HG02610 (cell line): ENCODE results near the gene GIPC3.
"Not testable (repeated sequence)": the region's sequence is repeated elsewhere in the genome, so short reads cannot be mapped to it uniquely, and the experiment has no call there.

ENCODE experiments used
- ATAC-seq: cut with Tn5 transposase; IDR thresholded peaks from one replicate; pipeline ENCODE4 v1.9.1; 2021; ENCODE audit warnings: mild to moderate bottlenecking, moderate library complexity; ENCODE audit not compliant: unreplicated experiment

GIPC3 gene

GRCh38 chr19:3575949-3576673, 9.2 kb upstream of the GIPC3 start:
- ATAC-seq: no peak

- ATAC-seq: no peak
These were observed 8.4 kb upstream of the GIPC3 start for GRCh38 chr19:3576696-3577443.

DNA sequence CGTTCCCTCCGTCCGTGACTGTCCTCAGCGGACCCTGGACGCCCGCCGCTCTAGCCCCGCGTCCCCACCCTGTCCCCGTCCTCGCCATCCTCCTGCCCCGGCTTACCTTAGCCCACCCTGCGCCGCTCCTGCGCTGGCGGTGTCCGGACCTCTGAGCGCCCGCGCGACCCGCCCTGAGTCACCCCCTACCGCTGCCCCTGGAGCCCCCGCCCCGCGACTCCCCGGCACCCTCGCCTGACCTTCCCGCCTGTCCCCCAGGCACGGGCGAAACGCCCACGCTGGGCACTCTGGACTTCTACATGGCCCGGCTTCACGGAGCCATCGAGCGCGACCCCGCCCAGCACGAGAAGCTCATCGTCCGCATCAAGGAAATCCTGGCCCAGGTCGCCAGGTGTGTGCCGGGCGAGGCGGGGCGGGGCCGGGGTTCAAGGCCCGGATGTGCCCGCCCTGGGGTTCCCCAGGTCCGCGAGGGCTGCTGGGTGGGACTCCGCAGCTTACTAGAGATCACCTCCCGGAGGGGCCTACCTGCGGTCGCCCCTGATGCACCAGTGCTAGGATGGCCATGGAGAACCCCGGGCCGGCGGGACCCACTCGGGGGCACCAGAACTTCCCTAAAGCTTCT, 7.4 kb upstream of the GIPC3 start:
- no peak for ATAC-seq

GRCh38 chr19:3578390-3578789, 6.9 kb upstream of the GIPC3 start:
- ATAC-seq: no peak

DNA sequence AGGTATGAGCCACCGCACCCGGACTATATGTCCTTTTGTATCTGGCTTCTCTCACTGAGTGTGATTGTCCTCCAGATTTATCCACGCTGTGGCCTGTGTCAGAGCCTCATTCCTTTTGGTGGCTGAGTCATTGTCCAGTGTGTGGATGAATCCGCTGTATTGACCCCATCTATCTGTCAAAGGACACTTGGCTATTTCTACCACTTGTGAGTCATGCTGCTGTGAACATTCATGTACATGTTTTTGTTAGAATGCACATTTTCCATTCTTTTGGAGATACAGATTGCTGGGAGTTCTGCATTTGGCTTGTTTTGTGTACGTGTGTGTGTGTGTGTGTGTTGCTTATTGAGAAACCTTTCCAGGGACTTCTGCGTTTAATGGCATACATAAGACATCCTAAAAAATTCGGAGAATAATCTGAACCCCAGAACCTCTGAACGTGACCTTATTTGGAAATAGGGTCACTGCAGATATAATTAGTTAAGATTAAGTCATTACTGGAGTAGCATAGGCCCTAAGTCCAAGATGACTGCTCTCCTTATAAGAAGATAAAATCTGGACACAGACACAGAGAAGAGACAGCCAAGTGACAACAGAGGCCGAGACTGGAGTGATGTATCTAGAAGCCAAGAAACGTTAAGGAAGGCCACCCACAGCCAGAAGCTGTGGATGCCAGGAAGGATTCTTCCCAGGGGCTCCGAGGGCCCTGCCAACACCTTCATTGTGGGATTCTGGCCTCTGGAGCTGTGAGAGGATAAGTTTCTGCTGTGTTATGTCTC, 4.9 kb upstream of the GIPC3 start:
- no peak for ATAC-seq

DNA sequence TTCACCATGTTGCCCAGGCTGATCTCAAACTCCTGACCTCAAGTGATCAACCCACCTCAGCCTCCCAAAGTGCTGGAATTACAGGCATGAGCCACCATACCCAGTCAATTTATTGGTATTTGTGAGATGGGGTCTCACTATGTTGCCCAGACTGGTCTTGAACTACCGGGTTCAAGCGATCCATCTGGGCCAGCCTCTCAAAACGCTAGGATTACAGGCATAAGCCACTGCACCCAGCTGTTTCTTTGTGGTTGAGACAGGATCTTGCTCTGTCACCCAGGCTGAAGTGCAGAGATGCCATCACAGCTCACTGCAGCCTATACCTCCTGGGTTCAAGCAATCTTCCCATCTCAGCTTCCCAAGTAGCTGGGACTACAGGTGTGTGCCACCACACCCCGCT, 3.5 kb upstream of the GIPC3 start:
- not testable (repeated sequence) for ATAC-seq

DNA sequence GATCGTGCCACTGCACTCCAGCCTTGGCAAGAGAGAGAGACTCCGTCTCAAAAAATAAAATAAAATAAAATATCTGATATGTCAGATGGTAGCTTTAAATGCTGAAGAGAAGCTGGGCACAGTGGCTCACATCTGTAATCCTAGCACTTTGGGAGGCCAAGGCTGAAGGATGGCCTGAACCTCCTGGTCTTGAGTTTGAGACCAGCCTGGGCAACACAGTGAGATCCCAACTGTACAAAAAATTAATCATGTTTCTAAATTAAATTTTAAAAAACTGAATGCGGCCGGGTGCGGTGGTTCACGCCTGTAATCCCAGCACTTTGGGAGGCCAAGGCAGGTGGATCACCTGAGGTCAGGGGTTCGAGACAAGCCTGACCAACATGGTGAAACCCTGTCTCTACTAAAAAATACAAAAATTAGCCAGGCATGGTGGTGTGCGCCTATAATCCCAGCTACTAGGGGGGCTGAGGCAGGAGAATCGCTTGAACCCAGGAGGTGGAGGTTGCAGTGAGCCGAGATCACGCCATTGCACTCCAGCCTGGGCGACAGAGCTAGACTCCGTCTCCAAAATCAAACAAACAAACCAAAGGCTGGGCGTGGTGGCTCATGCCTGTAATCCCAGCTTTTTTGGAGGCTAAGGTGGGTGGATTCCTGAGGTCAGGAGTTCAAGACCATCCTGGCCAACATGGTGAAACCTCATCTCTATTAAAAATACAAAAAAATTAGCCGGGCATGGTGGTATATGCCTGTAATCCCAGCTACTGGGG, 1.1 kb upstream of the GIPC3 start:
- ATAC-seq: not testable (repeated sequence)

GRCh38 chr19:3586127-3586626, 899 bp downstream of the GIPC3 start:
- no peak for ATAC-seq

GRCh38 chr19:3586707-3587346, 1.5 kb downstream of the GIPC3 start:
- no peak for ATAC-seq

GRCh38 chr19:3589439-3589838, 4.2 kb downstream of the GIPC3 start:
- no peak for ATAC-seq

DNA sequence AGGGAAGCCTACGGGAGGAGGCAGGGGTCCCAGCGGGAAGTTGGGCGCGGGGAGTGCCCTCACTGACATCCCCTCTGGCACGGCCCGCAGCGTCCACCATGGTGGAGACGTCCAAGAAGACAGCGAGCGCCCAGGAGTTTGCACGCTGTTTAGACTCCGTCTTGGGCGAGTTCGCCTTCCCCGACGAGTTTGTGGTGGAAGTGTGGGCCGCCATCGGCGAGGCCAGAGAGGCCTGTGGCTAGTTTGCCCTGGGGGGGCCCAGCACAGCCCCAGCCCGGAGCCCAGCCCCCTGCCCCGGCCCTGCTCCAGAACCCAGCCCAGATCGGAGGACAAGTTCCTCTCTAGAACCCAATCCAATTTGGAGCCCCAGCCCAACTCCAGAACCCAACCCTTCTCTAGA, 4.7 kb downstream of the GIPC3 start:
- ATAC-seq: no peak

- ATAC-seq: no peak
These were observed 5.8 kb downstream of the GIPC3 start for GRCh38 chr19:3590991-3591659.

- ATAC-seq: no peak
These were observed 6.8 kb downstream of the GIPC3 start for GRCh38 chr19:3591876-3592613.

DNA sequence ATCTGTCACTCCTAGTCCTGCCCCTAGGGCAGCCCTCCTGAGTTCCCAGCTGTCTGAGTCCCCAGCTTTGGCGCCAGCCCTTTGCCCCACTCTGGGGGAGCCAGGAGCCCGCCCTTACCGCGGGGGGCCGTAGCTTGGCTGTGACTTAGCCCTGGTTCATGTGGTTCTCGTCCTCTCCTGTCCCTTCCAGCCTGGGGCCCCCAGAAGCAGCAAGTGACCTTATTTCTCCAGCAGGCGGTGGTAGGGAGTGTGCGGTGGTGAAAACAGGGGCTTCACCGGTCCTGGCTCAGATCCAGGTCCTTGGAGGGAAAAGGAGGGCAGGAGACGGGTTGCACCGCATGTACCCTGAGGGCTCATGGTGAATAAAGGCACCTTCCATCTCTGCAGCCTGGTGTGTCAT, 7.9 kb downstream of the GIPC3 start:
- no peak for ATAC-seq

DNA sequence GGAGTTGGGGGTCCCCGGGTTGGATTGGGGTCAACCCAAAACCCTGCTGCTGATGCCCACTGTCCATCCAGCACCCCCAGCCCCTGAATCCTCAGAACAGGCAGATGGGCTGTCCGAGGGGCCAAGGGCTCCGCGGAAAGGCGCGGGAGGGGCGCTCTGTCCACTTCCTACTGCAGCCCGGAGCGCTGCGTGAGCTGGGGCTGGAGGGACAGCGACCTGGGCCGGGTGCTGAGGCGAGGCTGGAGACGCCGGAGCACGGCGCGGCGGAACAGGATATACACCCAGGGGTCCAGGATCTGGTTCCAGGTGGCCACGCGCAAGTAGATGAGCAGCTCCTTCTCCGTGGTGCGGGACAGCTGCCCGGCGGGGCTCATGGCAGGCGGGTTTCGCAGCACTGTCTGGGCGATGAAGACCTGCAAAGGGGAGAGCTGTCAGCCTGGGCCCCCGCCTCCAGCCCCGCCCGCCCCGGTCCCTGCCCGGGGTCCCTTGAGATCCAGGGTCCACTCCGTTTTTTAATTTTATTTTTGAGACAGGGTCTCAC, 10.3 kb downstream of the GIPC3 start:
- no peak for ATAC-seq

DNA sequence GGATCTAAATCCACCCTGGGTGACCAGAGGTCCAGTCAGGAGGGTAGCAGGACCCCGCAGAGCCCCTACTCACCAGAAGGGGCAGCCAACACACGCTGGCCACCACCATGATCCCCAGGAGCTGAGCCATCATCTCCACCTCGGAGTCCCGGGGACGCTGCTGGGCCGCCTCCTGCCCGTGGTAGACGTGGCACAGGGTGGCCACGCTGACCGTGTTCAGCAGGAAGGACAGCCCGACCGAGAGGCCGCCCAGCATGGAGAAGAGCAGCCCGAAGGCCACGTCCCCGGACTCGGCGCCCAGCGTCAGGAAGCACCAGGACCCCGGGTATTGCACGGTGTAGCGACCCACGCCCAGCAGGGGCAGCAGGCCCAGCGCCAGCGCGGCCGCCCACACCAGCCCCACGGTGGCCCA, 14.5 kb downstream of the GIPC3 start:
- no peak for ATAC-seq

- no peak for ATAC-seq
These were observed 15.7 kb downstream of the GIPC3 start for GRCh38 chr19:3601021-3601420.

DNA sequence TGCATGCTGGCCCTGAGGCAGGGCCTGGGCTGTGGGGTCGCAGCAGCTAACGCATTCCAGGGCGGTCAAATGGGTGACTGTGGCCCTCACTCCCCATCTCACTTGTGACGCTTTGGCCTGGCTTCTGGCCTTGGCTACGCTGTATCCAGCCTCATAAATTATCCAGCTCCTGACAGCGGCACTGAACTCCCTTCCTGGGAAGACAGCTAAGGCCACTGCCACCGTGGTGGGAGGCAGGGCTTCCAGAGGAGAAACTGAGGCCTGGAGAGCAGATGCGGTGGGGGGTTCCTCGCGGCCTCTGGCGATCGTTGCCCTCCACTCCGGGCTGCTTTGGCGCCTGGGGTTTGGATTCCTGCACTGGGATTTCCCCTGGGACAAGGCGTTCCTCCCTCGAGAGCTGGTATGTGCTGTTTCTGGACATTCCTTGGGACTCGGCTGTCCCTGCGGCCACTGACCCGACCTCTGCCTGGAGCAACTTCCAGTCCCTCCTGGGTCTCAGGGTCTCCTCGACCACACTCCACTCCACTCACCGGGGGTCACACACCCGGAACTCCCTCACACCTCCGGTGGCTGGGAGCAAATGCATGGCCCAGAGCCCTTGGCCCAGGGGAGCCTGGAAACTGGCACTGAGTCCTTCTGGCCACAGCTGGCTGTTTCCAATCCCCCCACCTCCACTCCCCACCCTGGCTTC, 18.0 kb downstream of the GIPC3 start:
- ATAC-seq: no peak
